ENCODE data around the gene DNTTIP2.
A peak's percentile ranks its signal among the peaks of the same experiment; 100 is the strongest.
"Not testable (repeated sequence)": the region's sequence is repeated elsewhere in the genome, so short reads cannot be mapped to it uniquely, and the experiment has no call there.

The DNTTIP2 gene, protein sequence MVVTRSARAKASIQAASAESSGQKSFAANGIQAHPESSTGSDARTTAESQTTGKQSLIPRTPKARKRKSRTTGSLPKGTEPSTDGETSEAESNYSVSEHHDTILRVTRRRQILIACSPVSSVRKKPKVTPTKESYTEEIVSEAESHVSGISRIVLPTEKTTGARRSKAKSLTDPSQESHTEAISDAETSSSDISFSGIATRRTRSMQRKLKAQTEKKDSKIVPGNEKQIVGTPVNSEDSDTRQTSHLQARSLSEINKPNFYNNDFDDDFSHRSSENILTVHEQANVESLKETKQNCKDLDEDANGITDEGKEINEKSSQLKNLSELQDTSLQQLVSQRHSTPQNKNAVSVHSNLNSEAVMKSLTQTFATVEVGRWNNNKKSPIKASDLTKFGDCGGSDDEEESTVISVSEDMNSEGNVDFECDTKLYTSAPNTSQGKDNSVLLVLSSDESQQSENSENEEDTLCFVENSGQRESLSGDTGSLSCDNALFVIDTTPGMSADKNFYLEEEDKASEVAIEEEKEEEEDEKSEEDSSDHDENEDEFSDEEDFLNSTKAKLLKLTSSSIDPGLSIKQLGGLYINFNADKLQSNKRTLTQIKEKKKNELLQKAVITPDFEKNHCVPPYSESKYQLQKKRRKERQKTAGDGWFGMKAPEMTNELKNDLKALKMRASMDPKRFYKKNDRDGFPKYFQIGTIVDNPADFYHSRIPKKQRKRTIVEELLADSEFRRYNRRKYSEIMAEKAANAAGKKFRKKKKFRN

DNA sequence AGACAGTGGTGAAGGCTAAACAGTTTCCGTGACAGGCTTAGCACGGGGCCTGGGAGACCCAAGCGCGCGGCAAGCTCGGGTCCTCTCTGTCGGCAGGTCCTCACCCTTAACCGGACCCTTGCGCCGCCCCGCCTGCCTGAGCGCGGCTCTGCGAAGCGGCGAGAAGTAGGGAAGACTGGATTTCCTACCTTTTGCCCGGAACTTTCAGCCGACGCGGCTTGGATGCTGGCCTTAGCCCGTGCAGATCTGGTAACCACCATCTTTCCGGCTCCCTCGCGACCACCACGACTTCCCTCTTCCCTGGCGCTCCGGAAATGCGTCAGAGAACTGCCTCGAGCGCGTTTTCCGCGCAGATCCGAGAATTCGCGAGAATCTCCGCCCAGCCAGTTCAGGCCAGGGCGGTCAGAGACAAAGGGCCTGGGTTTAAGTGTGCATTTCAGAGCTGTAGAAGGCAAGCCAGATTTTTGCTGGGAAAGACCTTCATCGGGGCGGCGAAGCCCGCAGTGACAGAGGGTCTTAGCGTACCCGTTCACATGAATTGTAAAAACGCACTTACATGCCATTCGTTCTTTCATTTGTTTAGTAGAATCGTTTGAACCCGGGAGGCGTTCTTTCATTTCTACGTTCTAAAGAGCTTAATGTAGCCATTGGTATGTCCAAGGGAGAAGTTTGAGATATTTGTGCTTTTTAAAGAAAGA, at the start of gene DNTTIP2:
DNTTIP2 (minus strand) TSS at position 318 of the 698 bp plus-strand sequence; CDS start at position 260, 58 bp downstream.
- DNase-seq = peak; percentile 89

GRCh38 chr1:93925206-93925605, 46.2 kb upstream of the DNTTIP2 start:
- DNase-seq = no peak

DNA sequence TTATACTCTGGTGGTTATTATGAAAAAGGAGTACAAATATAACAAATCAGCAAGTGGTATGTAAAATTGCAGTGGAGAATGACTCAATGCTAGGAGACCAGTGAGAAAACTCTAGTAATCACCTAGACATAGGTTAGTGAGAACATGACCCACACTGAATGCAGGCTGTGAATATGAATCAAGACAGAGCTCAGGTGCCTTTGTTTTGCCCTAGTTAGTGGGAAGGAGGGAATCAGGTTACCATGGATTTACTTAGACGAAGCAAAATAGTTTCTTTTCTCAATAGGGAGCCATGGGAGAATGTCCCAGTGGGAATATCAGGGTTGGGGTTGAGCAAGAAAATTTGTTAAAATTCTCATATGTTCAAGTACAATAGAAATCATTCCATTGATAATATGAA, 40.8 kb upstream of the DNTTIP2 start:
- DNase-seq = no peak

- no peak for DNase-seq
Observed at GRCh38 chr1:93917302-93917701, 38.3 kb upstream of the DNTTIP2 start.

DNA sequence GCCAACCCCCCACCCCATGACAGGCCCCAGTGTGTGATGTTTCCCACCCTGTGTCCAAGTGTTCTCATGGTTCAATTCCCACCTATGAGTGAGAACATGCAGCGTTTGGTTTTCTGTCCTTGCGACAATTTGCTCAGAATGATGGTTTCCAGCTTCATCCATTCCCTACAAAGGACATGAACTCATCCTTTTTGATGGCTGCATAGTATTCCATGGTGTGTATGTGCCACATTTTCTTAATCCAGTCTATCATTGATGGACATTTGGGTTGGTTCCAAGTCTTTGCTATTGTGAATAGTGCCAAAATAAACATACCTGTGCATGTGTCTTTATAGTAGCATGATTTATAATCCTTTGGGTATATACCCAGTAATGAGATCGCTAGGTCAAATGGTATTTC, 31.9 kb upstream of the DNTTIP2 start:
- not testable (repeated sequence) for DNase-seq

- DNase-seq = no peak
Observed at GRCh38 chr1:93910305-93910704, 31.3 kb upstream of the DNTTIP2 start.

- peak; percentile 86 for DNase-seq
Observed at GRCh38 chr1:93909146-93910050, 30.4 kb upstream of the DNTTIP2 start, which contains the start of gene GCLM. Gene GCLM (minus strand): TSS chr1:93909430. CDS start chr1:93909163, 267 bp downstream.

DNA sequence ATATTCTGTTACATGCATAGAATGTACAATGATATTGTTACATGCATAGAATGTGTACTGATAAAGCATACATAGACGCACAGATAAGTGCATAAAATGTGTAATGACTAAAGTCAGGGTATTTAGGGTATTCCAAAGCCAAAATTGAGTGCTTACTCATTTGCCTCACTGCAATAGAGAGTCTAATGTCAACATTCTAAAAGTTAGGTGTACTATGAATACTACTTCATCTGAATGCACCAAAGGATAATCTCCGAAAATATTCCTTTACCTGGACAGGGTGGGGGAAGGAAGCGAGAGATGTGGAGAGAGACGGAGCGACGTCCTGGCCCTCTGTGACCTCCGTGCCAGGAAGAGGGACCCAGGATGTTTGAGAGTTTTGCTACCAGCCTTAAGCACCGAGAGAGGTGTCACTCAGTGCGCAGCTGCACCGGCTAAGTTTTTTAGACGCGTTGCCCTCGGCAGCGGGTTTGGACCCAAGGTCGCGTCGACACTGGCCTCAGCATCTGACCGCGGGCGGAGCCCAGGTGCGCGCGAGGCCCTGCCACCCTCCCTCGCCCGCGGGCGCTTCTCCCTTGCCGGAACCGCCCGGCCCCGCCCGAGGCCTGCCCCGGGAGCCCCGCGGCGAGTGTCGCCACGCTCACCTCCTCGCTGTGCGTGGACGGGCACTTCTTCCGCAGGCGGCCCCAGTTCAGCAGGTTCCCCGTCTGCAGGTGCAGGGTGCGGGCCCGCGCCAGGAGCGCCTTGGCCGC, 29.6 kb upstream of the DNTTIP2 start:
- peak; percentile 38 for DNase-seq

GRCh38 chr1:93907718-93908117, 28.7 kb upstream of the DNTTIP2 start:
- no peak for DNase-seq

GRCh38 chr1:93906480-93906879, 27.5 kb upstream of the DNTTIP2 start:
- no peak for DNase-seq

- DNase-seq = no peak
Observed at GRCh38 chr1:93905734-93906133, 26.7 kb upstream of the DNTTIP2 start.

DNA sequence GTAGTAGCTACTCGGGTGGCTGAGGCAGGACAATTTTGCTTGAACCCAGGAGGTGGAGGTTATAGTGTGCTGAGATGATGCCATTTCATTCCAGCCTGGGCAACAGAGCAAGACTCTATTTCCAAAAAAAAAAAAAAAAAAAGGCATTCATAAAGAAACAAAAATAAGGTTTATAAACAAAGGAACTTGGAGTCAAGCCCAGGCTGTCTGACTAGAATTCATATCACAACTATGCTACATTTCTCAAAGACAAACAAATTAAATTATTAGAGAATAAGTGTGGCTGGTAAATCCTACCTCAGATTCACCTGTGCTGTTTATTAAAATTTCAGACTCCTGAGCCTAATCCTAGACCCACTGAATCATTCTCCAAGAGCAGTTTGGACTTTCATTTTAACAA, 26.0 kb upstream of the DNTTIP2 start:
- no peak for DNase-seq

- DNase-seq = no peak
Observed at GRCh38 chr1:93904228-93904627, 25.2 kb upstream of the DNTTIP2 start.

DNA sequence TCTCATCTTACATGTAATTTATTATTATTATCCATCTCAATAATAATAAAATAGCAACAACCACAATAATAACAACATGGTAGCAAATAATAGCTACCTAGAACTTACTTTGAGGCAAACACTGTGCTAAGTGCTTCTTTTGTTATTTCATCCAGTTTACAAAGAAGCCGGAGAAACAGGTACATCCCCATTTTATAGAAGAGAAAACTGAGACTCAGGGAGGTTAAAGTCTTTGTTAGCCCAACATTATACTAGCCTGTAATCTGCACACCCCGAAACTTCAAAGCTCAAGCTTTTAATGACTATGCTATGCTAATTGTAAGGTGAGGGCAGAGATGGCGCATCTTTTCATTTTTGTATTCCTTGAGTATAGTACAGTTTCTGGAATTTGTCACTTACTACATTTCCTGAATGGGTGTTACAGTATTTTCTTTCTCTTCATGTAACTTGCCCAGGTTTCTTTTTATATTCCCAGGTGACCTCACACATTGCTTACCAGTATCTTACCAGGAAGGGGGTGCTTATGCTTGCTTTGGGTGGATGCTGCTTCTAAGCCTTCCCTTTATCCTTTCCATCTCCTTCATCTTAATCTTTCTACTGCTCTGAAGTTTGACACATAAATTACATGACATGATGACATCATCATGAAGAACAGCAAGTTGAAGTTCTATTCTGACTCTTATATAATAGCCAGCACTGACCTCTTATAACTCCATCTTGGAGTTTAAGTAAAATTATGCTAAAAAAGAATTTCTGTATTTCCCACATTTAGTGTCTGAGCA, 21.9 kb upstream of the DNTTIP2 start:
- no peak for DNase-seq

- DNase-seq = no peak
Observed at GRCh38 chr1:93899543-93900207, 20.7 kb upstream of the DNTTIP2 start.

- no peak for DNase-seq
Observed at GRCh38 chr1:93888900-93889299, 9.9 kb upstream of the DNTTIP2 start.

DNA sequence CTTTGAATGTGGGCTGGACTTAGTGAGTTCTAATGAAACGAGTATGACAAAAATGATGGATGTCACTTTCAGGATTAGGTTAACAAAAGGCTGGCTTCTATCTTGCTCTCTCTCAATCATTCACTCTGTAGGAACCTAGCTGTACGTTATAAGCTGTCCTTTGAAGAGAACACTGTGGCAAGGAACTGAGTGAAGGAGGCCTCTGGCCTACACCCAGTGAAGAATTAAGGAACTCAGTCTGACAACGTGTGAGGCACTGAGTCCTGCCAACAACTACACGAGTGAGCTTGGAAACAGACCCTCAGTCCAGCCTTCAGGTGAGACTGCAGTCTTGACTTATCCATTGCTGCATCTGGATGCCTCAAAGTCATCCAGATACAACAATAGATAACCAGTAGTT, 3.3 kb upstream of the DNTTIP2 start:
- DNase-seq = no peak

- no peak for DNase-seq
Observed at GRCh38 chr1:93880731-93881130, 1.7 kb upstream of the DNTTIP2 start.

GRCh38 chr1:93878501-93878888, 511 bp downstream of the DNTTIP2 start:
- peak; percentile 72 for DNase-seq

GRCh38 chr1:93877529-93877928, 1.5 kb downstream of the DNTTIP2 start:
- no peak for DNase-seq

Data from stimulated activated CD4-positive, alpha-beta T cell treated with anti-CD3 and anti-CD28 coated beads, Interleukin-1b, Interleukin-23, amount 100 ng/mL, for 48 hours (primary cell).